ENCODE measurements around the gene AFF3. TPM values are rescaled to one million over a fixed set of nuclear protein-coding genes. Genes with fewer than 3 reads are reported as not detected.

The AFF3 gene
- total RNA-seq, 3 donors from 2014 or later (not counting 1 experiment from before 2014, with no cell fraction given) = 4.6 to 9.6 (median 5.6) TPM

GRCh38 chr2:99670768-99671734, 471.3 kb downstream of the AFF3 start:
- Mint-ChIP-seq H3K9me3 (no peaks in the 10 kb centered on the region), H3K36me3 (no peaks in the 10 kb centered on the region), H3K27ac (no peak overlapping the region), H3K4me1 (no peaks in the 10 kb centered on the region), H3K4me3 (no peak overlapping the region), H3K27me3 (ENCODE audit: low read depth in 2 of 2) (no peaks in the 10 kb centered on the region)
- TF ChIP-seq, protein P1, sequence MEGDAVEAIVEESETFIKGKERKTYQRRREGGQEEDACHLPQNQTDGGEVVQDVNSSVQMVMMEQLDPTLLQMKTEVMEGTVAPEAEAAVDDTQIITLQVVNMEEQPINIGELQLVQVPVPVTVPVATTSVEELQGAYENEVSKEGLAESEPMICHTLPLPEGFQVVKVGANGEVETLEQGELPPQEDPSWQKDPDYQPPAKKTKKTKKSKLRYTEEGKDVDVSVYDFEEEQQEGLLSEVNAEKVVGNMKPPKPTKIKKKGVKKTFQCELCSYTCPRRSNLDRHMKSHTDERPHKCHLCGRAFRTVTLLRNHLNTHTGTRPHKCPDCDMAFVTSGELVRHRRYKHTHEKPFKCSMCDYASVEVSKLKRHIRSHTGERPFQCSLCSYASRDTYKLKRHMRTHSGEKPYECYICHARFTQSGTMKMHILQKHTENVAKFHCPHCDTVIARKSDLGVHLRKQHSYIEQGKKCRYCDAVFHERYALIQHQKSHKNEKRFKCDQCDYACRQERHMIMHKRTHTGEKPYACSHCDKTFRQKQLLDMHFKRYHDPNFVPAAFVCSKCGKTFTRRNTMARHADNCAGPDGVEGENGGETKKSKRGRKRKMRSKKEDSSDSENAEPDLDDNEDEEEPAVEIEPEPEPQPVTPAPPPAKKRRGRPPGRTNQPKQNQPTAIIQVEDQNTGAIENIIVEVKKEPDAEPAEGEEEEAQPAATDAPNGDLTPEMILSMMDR (IDR thresholded peaks at IDR 0.05) = no peak
- Histone ChIP-seq H3K36me3 (ENCODE audit: control insufficient read depth, insufficient read depth, low read length) (no peaks in the 10 kb centered on the region), H3K27me3 (ENCODE audit: control insufficient read depth, insufficient read depth, low read length) (no peaks in the 10 kb centered on the region), H3K9me3 (ENCODE audit: control insufficient read depth, insufficient read depth, low read length) (no peaks in the 10 kb centered on the region), H3K4me1 (ENCODE audit: control insufficient read depth, insufficient read depth, low read length) (no peaks in the 10 kb centered on the region), H3K27ac (ENCODE audit: low read length) (no peak overlapping the region), H3K4me3 (ENCODE audit: low read length) (no peak overlapping the region)
- WGBS (ENCODE audit: insufficient coverage) = 83% methylated on average over 3 of the region's 4 CpGs
- DNase-seq (no peak), ATAC-seq (no peak)
- intact Hi-C loops (cut with micrococcal nuclease) = no loop called here

GRCh38 chr2:99666256-99666655, 476.1 kb downstream of the AFF3 start:
- Histone ChIP-seq H3K9me3 (ENCODE audit: control insufficient read depth, insufficient read depth, low read length) (no peaks in the 10 kb centered on the region), H3K4me3 (ENCODE audit: low read length) (no peak overlapping the region), H3K4me1 (ENCODE audit: control insufficient read depth, insufficient read depth, low read length) (no peaks in the 10 kb centered on the region), H3K27me3 (ENCODE audit: control insufficient read depth, insufficient read depth, low read length) (no peaks in the 10 kb centered on the region), H3K36me3 (ENCODE audit: control insufficient read depth, insufficient read depth, low read length) (no peaks in the 10 kb centered on the region), H3K27ac (ENCODE audit: low read length) (no peak overlapping the region)
- Mint-ChIP-seq H3K27me3 (ENCODE audit: low read depth in 2 of 2) (no peaks in the 10 kb centered on the region), H3K27ac (no peak overlapping the region), H3K4me3 (no peak overlapping the region), H3K4me1 (no peaks in the 10 kb centered on the region), H3K36me3 (no peaks in the 10 kb centered on the region), H3K9me3 (no peaks in the 10 kb centered on the region)
- intact Hi-C loops (cut with micrococcal nuclease) = no loop called here
- DNase-seq (no peak), ATAC-seq (no peak)
- WGBS (ENCODE audit: insufficient coverage) = no CpG with 5 or more reads among the region's 1 CpG
- TF ChIP-seq, protein P1 (IDR thresholded peaks at IDR 0.05) = no peak

DNA sequence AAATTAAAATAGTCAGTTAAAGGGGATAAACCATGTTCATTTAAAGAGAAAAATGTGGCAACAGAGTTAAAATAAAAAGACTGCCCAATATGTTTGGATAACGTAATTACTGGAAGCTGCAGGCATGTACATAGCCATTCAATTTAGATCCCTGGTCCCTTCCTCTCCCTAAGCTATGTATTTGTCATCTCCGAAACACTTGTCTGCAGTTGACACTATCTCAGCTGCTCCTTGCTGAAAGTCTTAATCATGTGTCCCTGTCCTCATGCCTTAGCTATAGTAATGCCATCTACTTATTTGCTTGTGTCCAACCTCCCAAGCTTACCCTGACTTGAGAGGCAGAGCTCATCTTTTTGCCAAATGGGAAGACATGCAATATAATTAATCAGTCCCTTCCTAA, 478.7 kb downstream of the AFF3 start:
- Histone ChIP-seq H3K27me3 (ENCODE audit: control insufficient read depth, insufficient read depth, low read length) (no peaks in the 10 kb centered on the region), H3K4me1 (ENCODE audit: control insufficient read depth, insufficient read depth, low read length) (no peaks in the 10 kb centered on the region), H3K36me3 (ENCODE audit: control insufficient read depth, insufficient read depth, low read length) (no peaks in the 10 kb centered on the region), H3K27ac (ENCODE audit: low read length) (no peak overlapping the region), H3K4me3 (ENCODE audit: low read length) (no peak overlapping the region), H3K9me3 (ENCODE audit: control insufficient read depth, insufficient read depth, low read length) (no peaks in the 10 kb centered on the region)
- H3K27ac Mint-ChIP-seq = no peak overlapping the region
- intact Hi-C loops (cut with micrococcal nuclease) = no loop called here
- WGBS (ENCODE audit: insufficient coverage) = 83% methylated on average over 2 of the region's 2 CpGs
- H3K4me1 Mint-ChIP-seq = no peaks in the 10 kb centered on the region
- TF ChIP-seq, protein P1 (IDR thresholded peaks at IDR 0.05) = no peak
- DNase-seq (no peak), ATAC-seq (no peak)
- no peaks in the 10 kb centered on the region for H3K27me3 Mint-ChIP-seq (ENCODE audit: low read depth in 2 of 2)
- H3K36me3 Mint-ChIP-seq = no peaks in the 10 kb centered on the region
- no peaks in the 10 kb centered on the region for H3K9me3 Mint-ChIP-seq
- no peak overlapping the region for H3K4me3 Mint-ChIP-seq

All from natural killer cell (primary cell).